ENCODE results near the gene NAALADL2. TPM values are rescaled to one million over a fixed set of nuclear protein-coding genes. Genes with fewer than 3 reads are reported as not detected.

The NAALADL2 gene
- total and polyA plus RNA-seq, 2 donors (not counting 1 experiment from before 2014, with no cell fraction given): not detected

DNA sequence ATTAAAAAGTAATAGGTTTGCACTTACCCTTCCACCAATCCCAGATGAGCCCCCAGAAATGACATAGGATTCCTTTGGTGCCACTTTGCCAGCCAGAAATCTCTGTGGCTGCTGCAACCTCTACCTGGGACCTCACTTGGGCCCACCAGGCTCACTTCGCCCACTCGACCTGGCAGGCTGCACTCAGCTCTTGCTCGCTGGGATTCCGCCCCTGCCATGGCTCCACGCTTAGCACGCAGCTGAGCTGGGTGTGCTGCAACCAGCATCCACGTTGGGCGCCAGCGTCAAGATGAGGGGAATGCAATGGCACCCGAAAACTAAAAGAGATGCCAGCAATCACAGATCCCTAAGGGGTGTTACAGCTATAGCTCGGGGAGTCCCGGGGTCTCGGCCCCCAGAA is 761.0 kb downstream of the NAALADL2 start:
- Histone ChIP-seq H3K4me2 (replicated peaks; ENCODE audit: low read depth, low read length, poor library complexity, severe bottlenecking) (no peak overlapping the region), H3K27me3 (replicated peaks in 1 of 4; ENCODE audit: control extremely low read depth in 1 of 4, control insufficient read depth in 3 of 4, insufficient read depth in 4 of 4, low read length in 3 of 4) (no peaks in the 10 kb centered on the region), H3K9ac (ENCODE audit: low read length) (no peak overlapping the region), H4K20me1 (ENCODE audit: control insufficient read depth, insufficient read depth, low read length, poor library complexity, severe bottlenecking) (no peaks in the 10 kb centered on the region), H3K27ac (ENCODE audit: low read length in 2 of 2) (no peak overlapping the region), H3K4me3 (ENCODE audit: control extremely low read depth in 1 of 5, extremely low read depth in 1 of 5, insufficient read depth in 1 of 5, low read depth in 2 of 5, low read length in 4 of 5) (no peak overlapping the region), H3K36me3 (replicated peaks in 1 of 2; ENCODE audit: control extremely low read depth in 1 of 2, control insufficient read depth in 1 of 2, extremely low read depth in 1 of 2, insufficient read depth in 2 of 2, low read length in 1 of 2) (no peaks in the 10 kb centered on the region), H3K4me1 (ENCODE audit: control insufficient read depth in 2 of 2, insufficient read depth in 2 of 2, low read length in 2 of 2) (no peaks in the 10 kb centered on the region), H3K9me3 (ENCODE audit: control extremely low read depth in 1 of 3, control insufficient read depth in 2 of 3, insufficient read depth in 1 of 3, low read length in 2 of 3) (peaks cover 0 to 16% (median 1%) of the 10 kb centered on the region in 3 donors), H2AFZ (ENCODE audit: insufficient read depth, low read depth, low read length, poor library complexity, severe bottlenecking) (no peak overlapping the region), H3K79me2 (ENCODE audit: control insufficient read depth, insufficient read depth, low read length) (no peaks in the 10 kb centered on the region)
- ATAC-seq (ENCODE audit: low read depth) (no peak), DNase-seq (no peak)
- intact Hi-C loops (cut with micrococcal nuclease): no loop called here
- Mint-ChIP-seq H3K27me3 (no peaks in the 10 kb centered on the region), H3K4me3 (no peak overlapping the region), H3K27ac (no peak overlapping the region), H3K4me1 (no peaks in the 10 kb centered on the region), H3K9me3 (ENCODE audit: insufficient read depth) (no peaks in the 10 kb centered on the region)
- ChIA-PET POLR2A (no interaction called here), CTCF (no interaction called here)
- no peak for TF ChIP-seq EZH2 (IDR thresholded peaks at IDR 0.05; ENCODE audit: borderline replicate concordance, insufficient read depth, low read depth, low read length, poor library complexity, severe bottlenecking)
- TF ChIP-seq, protein P1, sequence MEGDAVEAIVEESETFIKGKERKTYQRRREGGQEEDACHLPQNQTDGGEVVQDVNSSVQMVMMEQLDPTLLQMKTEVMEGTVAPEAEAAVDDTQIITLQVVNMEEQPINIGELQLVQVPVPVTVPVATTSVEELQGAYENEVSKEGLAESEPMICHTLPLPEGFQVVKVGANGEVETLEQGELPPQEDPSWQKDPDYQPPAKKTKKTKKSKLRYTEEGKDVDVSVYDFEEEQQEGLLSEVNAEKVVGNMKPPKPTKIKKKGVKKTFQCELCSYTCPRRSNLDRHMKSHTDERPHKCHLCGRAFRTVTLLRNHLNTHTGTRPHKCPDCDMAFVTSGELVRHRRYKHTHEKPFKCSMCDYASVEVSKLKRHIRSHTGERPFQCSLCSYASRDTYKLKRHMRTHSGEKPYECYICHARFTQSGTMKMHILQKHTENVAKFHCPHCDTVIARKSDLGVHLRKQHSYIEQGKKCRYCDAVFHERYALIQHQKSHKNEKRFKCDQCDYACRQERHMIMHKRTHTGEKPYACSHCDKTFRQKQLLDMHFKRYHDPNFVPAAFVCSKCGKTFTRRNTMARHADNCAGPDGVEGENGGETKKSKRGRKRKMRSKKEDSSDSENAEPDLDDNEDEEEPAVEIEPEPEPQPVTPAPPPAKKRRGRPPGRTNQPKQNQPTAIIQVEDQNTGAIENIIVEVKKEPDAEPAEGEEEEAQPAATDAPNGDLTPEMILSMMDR (IDR thresholded peaks at IDR 0.05): no peak
- WGBS (ENCODE audit: insufficient coverage): 96% methylated on average over 13 of the region's 13 CpGs

DNA sequence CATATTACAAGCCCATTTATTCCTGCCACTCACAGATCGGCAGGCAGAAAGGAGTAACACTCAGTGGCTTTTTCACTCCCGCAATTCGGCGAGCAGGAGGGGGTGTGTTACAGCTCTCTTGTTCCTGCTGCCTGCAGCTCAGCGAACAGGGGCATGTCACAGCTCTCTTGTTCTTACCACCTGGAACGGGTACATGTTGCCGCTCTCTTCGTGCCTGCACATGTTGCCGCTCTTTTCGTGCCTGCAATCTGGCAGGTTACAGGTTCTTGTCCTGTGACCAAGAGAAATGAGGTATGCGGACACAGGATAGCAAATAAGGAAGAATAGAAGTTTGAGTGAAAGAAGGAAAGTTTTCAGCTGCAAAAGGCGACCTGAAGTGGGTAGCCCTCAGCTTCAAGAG is 761.4 kb downstream of the NAALADL2 start:
- Histone ChIP-seq H3K9me3 (ENCODE audit: control extremely low read depth in 1 of 3, control insufficient read depth in 2 of 3, insufficient read depth in 1 of 3, low read length in 2 of 3) (peaks cover 0 to 16% (median 1%) of the 10 kb centered on the region in 3 donors), H3K4me3 (ENCODE audit: control extremely low read depth in 1 of 5, extremely low read depth in 1 of 5, insufficient read depth in 1 of 5, low read depth in 2 of 5, low read length in 4 of 5) (no peak overlapping the region), H2AFZ (ENCODE audit: insufficient read depth, low read depth, low read length, poor library complexity, severe bottlenecking) (no peak overlapping the region), H3K4me1 (ENCODE audit: control insufficient read depth in 2 of 2, insufficient read depth in 2 of 2, low read length in 2 of 2) (no peaks in the 10 kb centered on the region), H3K4me2 (replicated peaks; ENCODE audit: low read depth, low read length, poor library complexity, severe bottlenecking) (no peak overlapping the region), H4K20me1 (ENCODE audit: control insufficient read depth, insufficient read depth, low read length, poor library complexity, severe bottlenecking) (no peaks in the 10 kb centered on the region), H3K9ac (ENCODE audit: low read length) (no peak overlapping the region), H3K79me2 (ENCODE audit: control insufficient read depth, insufficient read depth, low read length) (no peaks in the 10 kb centered on the region), H3K36me3 (replicated peaks in 1 of 2; ENCODE audit: control extremely low read depth in 1 of 2, control insufficient read depth in 1 of 2, extremely low read depth in 1 of 2, insufficient read depth in 2 of 2, low read length in 1 of 2) (no peaks in the 10 kb centered on the region), H3K27ac (ENCODE audit: low read length in 2 of 2) (no peak overlapping the region), H3K27me3 (replicated peaks in 1 of 4; ENCODE audit: control extremely low read depth in 1 of 4, control insufficient read depth in 3 of 4, insufficient read depth in 4 of 4, low read length in 3 of 4) (no peaks in the 10 kb centered on the region)
- POLR2A ChIA-PET: no interaction called here
- no peak for TF ChIP-seq EZH2 (IDR thresholded peaks at IDR 0.05; ENCODE audit: borderline replicate concordance, insufficient read depth, low read depth, low read length, poor library complexity, severe bottlenecking)
- TF ChIP-seq, protein P1 (IDR thresholded peaks at IDR 0.05): no peak
- ATAC-seq (ENCODE audit: low read depth): no peak
- no peak overlapping the region for H3K4me3 Mint-ChIP-seq
- CTCF ChIA-PET: no interaction called here
- peaks cover 2% of the 10 kb centered on the region for H3K9me3 Mint-ChIP-seq (ENCODE audit: insufficient read depth)
- H3K27ac Mint-ChIP-seq: no peak overlapping the region
- WGBS (ENCODE audit: insufficient coverage): 97% methylated on average over 12 of the region's 12 CpGs
- H3K4me1 Mint-ChIP-seq: no peaks in the 10 kb centered on the region
- no peaks in the 10 kb centered on the region for H3K27me3 Mint-ChIP-seq
- intact Hi-C loops (cut with micrococcal nuclease): no loop called here
- DNase-seq: no peak

Measured in B cell (primary cell).